H9 (cell line): ENCODE results near the gene COMT. TPM values are rescaled to one million over a fixed set of nuclear protein-coding genes. Genes with fewer than 3 reads are reported as not detected.

Experiments
- DNase-seq: peaks from one replicate; pipeline ENCODE4 v3.0.0-alpha.2; 2017
- H2AFZ ChIP-seq: one replicate; pipeline ENCODE4 v1.6.1; 2013; ENCODE audit warnings: mild to moderate bottlenecking, low read length, control low read depth, moderate library complexity
- H2AK5ac ChIP-seq: 2 replicates; pipeline ENCODE4 v1.6.1; 2013; ENCODE audit warnings: low read length, control low read depth, mixed read lengths; ENCODE audit not compliant: insufficient read length
- H2BK120ac ChIP-seq: one replicate; pipeline ENCODE4 v1.6.1; 2013; ENCODE audit warnings: low read depth, mild to moderate bottlenecking, low read length, control low read depth, inconsistent platforms; ENCODE audit not compliant: poor library complexity, severe bottlenecking
- H2BK12ac ChIP-seq: 2 replicates; pipeline ENCODE4 v1.6.1; 2013; ENCODE audit warnings: low read length, control low read depth, mixed read lengths, low read depth; ENCODE audit not compliant: insufficient read length
- H2BK15ac ChIP-seq: 2 replicates; pipeline ENCODE4 v1.6.1; 2013; ENCODE audit warnings: low read depth, low read length, control low read depth
- H2BK20ac ChIP-seq: one replicate; pipeline ENCODE4 v1.6.1; 2013; ENCODE audit warnings: low read depth, mild to moderate bottlenecking, low read length, control low read depth, inconsistent platforms; ENCODE audit not compliant: poor library complexity, severe bottlenecking
- H2BK5ac ChIP-seq: 2 replicates; pipeline ENCODE4 v1.6.1; 2013; ENCODE audit warnings: low read length, control low read depth, mixed read lengths; ENCODE audit not compliant: insufficient read length
- H3K14ac ChIP-seq: 2 replicates; pipeline ENCODE4 v1.6.1; 2013; ENCODE audit warnings: low read length, control low read depth; ENCODE audit not compliant: insufficient read depth
- H3K18ac ChIP-seq: 2 replicates; pipeline ENCODE4 v1.6.1; 2013; ENCODE audit warnings: low read depth, mild to moderate bottlenecking, mixed read lengths, low read length, control low read depth; ENCODE audit not compliant: insufficient read length
- H3K23ac ChIP-seq: 2 replicates; pipeline ENCODE4 v1.6.1; 2013; ENCODE audit warnings: low read length, control low read depth, mixed read lengths, low read depth; ENCODE audit not compliant: insufficient read length
- H3K23me2 ChIP-seq: 2 replicates; pipeline ENCODE4 v1.6.1; 2013; ENCODE audit warnings: low read depth, mild to moderate bottlenecking, mixed read lengths, low read length, control low read depth; ENCODE audit not compliant: insufficient read length, poor library complexity, severe bottlenecking
- H3K27ac ChIP-seq: 2 replicates; pipeline ENCODE4 v1.5.1; 2013; ENCODE audit warnings: low read length, control low read depth, mixed read lengths, low read depth; ENCODE audit not compliant: insufficient read length
- H3K27me3 ChIP-seq: 2 replicates; pipeline ENCODE4 v1.6.1; 2013; ENCODE audit warnings: low read length, control low read depth, inconsistent platforms; ENCODE audit not compliant: insufficient read depth
- H3K4ac ChIP-seq: 2 replicates; pipeline ENCODE4 v1.6.1; 2013; ENCODE audit warnings: low read depth, mild to moderate bottlenecking, control low read depth, inconsistent platforms, low read length, moderate library complexity
- H3K4me1 ChIP-seq: 2 replicates; pipeline ENCODE4 v1.6.1; 2013; ENCODE audit warnings: low read length, control low read depth, inconsistent platforms; ENCODE audit not compliant: insufficient read depth
- H3K4me2 ChIP-seq: 2 replicates; pipeline ENCODE4 v1.6.1; 2013; ENCODE audit warnings: low read length, control low read depth, mixed read lengths; ENCODE audit not compliant: insufficient read length, insufficient read depth
- H3K56ac ChIP-seq: 2 replicates; pipeline ENCODE4 v1.6.1; 2013; ENCODE audit warnings: low read depth, mild to moderate bottlenecking, mixed read lengths, low read length, control low read depth; ENCODE audit not compliant: insufficient read length
- H3K79me1 ChIP-seq: 2 replicates; pipeline ENCODE4 v1.6.1; 2013; ENCODE audit warnings: low read depth, mild to moderate bottlenecking, moderate library complexity, low read length, control low read depth, inconsistent platforms; ENCODE audit not compliant: insufficient read depth, poor library complexity, severe bottlenecking
- H3K79me2 ChIP-seq: 2 replicates; pipeline ENCODE4 v1.6.1; 2013; ENCODE audit warnings: low read length, control low read depth, inconsistent platforms; ENCODE audit not compliant: insufficient read depth
- H3K9ac ChIP-seq: 2 replicates; pipeline ENCODE4 v1.6.1; 2013; ENCODE audit warnings: low read length, control low read depth, mixed read lengths; ENCODE audit not compliant: insufficient read length; ENCODE audit errors: extremely low read depth
- H3K9me3 ChIP-seq: one replicate; pipeline ENCODE4 v1.6.1; 2013; ENCODE audit warnings: low read depth, low read length, inconsistent platforms; ENCODE audit not compliant: control insufficient read depth
- H3T11ph ChIP-seq: one replicate; pipeline ENCODE4 v1.6.1; 2013; ENCODE audit warnings: mild to moderate bottlenecking, low read length, control low read depth, inconsistent platforms
- H4K20me1 ChIP-seq: one replicate; pipeline ENCODE4 v1.6.1; 2013; ENCODE audit not compliant: control insufficient read depth, insufficient read length, insufficient read depth
- H4K5ac ChIP-seq: 2 replicates; pipeline ENCODE4 v1.6.1; 2013; ENCODE audit warnings: low read depth, mild to moderate bottlenecking, mixed read lengths, low read length, control low read depth; ENCODE audit not compliant: insufficient read length
- H4K8ac ChIP-seq: replicated peaks from 2 replicates; pipeline ENCODE4 v1.6.1; 2013; ENCODE audit warnings: low read length, control low read depth, mixed read lengths, low read depth; ENCODE audit not compliant: insufficient read length
- H4K91ac ChIP-seq: 2 replicates; pipeline ENCODE4 v1.6.1; 2013; ENCODE audit warnings: low read depth, mild to moderate bottlenecking, moderate library complexity, mixed read lengths, low read length, control low read depth; ENCODE audit not compliant: insufficient read length
- H3K27ac Mint-ChIP-seq, 3 experiments: 2 replicates in 2 of 3; 3 replicates in 1 of 3; pipeline ENCODE4 v1.8.0; 2020 to 2021; ENCODE audit warnings: mixed read lengths in 3 of 3, mild to moderate bottlenecking in 1 of 3, moderate library complexity in 1 of 3
- H3K27me3 Mint-ChIP-seq: 2 replicates; pipeline ENCODE4 v1.8.0; 2021; ENCODE audit warnings: low read depth, mild to moderate bottlenecking, moderate library complexity, mixed read lengths
- H3K36me3 Mint-ChIP-seq, 3 experiments: 2 replicates in 2 of 3; 3 replicates in 1 of 3; pipeline ENCODE4 v1.8.0; 2020 to 2021; ENCODE audit warnings: low read depth in 3 of 3, mixed read lengths in 3 of 3; ENCODE audit not compliant: insufficient read depth in 1 of 3
- H3K4me1 Mint-ChIP-seq, 2 experiments: 2 replicates each; pipeline ENCODE4 v1.8.0; 2020; ENCODE audit warnings: mixed read lengths in 2 of 2
- H3K4me3 Mint-ChIP-seq, 2 experiments: 2 replicates in 1 of 2; 3 replicates in 1 of 2; pipeline ENCODE4 v1.8.0; 2020 to 2021; ENCODE audit warnings: mild to moderate bottlenecking in 2 of 2, mixed read lengths in 2 of 2, moderate library complexity in 1 of 2
- H3K9me3 Mint-ChIP-seq, 2 experiments: 2 replicates in 1 of 2; 3 replicates in 1 of 2; pipeline ENCODE4 v1.8.0; 2020; ENCODE audit warnings: mild to moderate bottlenecking in 2 of 2, mixed read lengths in 2 of 2, moderate library complexity in 1 of 2
- CTCF ChIP-seq: fragments of 200-600 bp; sonication (generic); conservative IDR thresholded peaks from 3 replicates; pipeline ENCODE4 v1.8.0; 2021; ENCODE audit warnings: antibody characterized with exemption, mild to moderate bottlenecking
- WGBS: extraction: QIAGEN DNeasy Blood & Tissue Kit; methylation state at CpG from one replicate; pipeline ENCODE4 v1.1.7; 2013; ENCODE audit warnings: missing lambda C conversion rate, low lambda C conversion rate, mixed read lengths; ENCODE audit not compliant: insufficient read length; ENCODE audit errors: extremely low coverage; 5-methylcytosine and 5-hydroxymethylcytosine counted together
- total RNA-seq: library from RNA; stranded (reverse); gene quantifications from 2 replicates; pipeline ENCODE4 v1.2.1, GENCODE V29; 2021

The COMT gene
- total RNA-seq, 1 experiment from 2014 or later, result 42.2 TPM

- 0 out of 5 replicates have a peak overlapping the region, but pooled peaks of 1 of the 2 experiments have one; percentile 27 for H3K4me3 Mint-ChIP-seq
- H2AFZ ChIP-seq, result no peak overlapping the region
- H2BK12ac ChIP-seq, result no peak overlapping the region
These were observed 46.8 kb downstream of the COMT start for GRCh38 chr22:19988331-19988808.

More at GRCh38 chr22:19988331-19988808, 46.8 kb downstream of the COMT start:
- H3K4ac ChIP-seq, result no peak overlapping the region
- H3K27ac Mint-ChIP-seq, result no peak overlapping the region
- H3K36me3 Mint-ChIP-seq, result no peaks in the 10 kb centered on the region; a peak in 1 of 7 replicates
- no peak overlapping the region for H2BK5ac ChIP-seq
- no peaks in the 10 kb centered on the region for H3K9me3 Mint-ChIP-seq
- peaks cover 4% of the 10 kb centered on the region for H3K79me1 ChIP-seq
- no peaks in the 10 kb centered on the region for H3K79me2 ChIP-seq
- H3K23ac ChIP-seq, result no peak overlapping the region
- H4K91ac ChIP-seq, result no peak overlapping the region
- no peak overlapping the region for H2BK120ac ChIP-seq
- no peak for DNase-seq
- H4K20me1 ChIP-seq, result peaks cover 3% of the 10 kb centered on the region
- no peaks in the 10 kb centered on the region; the same call in 1 of the 2 replicates for H3K4me1 ChIP-seq
- H4K5ac ChIP-seq, result no peak overlapping the region
- H3K27ac ChIP-seq, result no peak overlapping the region
- no peak overlapping the region for H2AK5ac ChIP-seq
- H3K18ac ChIP-seq, result no peak overlapping the region
- no peak overlapping the region for H2BK15ac ChIP-seq
- no peaks in the 10 kb centered on the region for H3K27me3 ChIP-seq
- no peaks in the 10 kb centered on the region for H3K27me3 Mint-ChIP-seq
- H3K14ac ChIP-seq, result no peak overlapping the region
- no peak overlapping the region for H3K56ac ChIP-seq
- no peak for TF ChIP-seq CTCF
- H3K4me1 Mint-ChIP-seq, result peaks cover 5 to 20% of the 10 kb centered on the region in 2 experiments; a peak in 3 of 4 replicates
- H3K4me2 ChIP-seq, result no peak overlapping the region
- no peak overlapping the region for H4K8ac ChIP-seq
- H3K9ac ChIP-seq, result no peak overlapping the region
- no peaks in the 10 kb centered on the region for H3K9me3 ChIP-seq
- WGBS, result no CpG with 5 or more reads among the region's 9 CpGs
- H3T11ph ChIP-seq, result no peak overlapping the region
- no peak overlapping the region for H2BK20ac ChIP-seq
- H3K23me2 ChIP-seq, result no peaks in the 10 kb centered on the region
